HG03060 (cell line): Measurements from ENCODE around the gene PPP1R26.
"Not testable (repeated sequence)": the region's sequence is repeated elsewhere in the genome, so short reads cannot be mapped to it uniquely, and the experiment has no call there.

ENCODE experiments used
- ATAC-seq: cut with Tn5 transposase; IDR thresholded peaks from one replicate; pipeline ENCODE4 v1.9.1; 2021; ENCODE audit warnings: low read depth, moderate number of reproducible peaks; ENCODE audit not compliant: unreplicated experiment

The PPP1R26 gene

DNA sequence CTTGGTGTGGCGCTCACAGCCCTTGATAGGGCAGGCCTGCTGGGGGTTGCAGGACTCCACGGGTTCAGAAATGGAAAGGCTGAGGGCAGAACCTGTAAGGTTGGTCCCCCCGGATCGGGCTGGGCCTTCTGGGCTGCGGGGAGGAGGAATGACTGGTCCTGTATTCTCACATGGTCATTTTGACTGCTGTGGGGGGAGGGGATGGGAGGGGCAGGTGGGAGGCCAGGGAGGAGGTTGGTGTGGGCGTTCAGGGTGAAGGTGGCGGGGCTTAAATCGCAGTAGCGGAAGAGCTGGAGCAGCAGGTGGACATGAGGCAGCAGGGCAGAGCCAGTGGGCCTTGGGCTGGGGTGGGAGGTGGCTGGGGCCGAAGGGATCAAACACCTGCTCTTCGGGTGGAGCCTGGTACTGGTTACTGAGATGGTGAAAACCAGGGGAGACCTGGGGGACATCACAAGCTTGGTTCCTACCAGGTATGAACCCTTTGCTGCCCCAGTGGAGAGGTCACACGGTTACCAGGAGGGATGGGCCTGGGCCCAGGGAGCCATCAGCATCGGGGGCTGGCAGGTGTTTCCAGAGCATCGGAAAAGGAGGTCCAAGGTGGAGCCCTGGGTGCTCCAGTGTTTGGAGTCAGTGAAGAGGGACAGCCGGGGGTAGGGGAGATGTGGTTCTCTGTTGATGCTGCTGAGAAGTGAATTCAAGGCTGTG lies 22.7 kb downstream of the PPP1R26 start:
- ATAC-seq: no peak

DNA sequence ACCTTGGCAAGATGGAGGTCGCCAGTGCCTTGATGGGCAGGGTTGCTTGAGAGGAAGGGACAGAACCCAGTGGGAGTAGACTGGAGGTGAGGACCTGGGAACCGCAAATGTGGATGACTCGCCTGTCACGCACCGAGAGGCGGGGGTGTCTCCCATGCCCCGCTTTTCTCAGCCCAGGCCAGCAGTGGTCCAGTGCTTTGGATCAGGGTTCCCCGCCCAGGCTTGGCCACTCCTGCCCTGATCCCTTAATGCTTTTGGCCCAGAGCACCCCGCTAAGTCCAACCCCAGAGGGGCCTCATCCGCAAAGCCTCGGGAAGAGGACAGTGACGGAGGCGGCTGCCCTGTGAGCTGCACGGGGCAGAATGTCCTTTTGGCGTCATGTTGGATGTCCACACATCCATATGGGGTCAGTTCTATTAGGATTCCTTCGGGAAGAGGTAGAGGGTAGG lies 23.3 kb downstream of the PPP1R26 start:
- no peak for ATAC-seq

DNA sequence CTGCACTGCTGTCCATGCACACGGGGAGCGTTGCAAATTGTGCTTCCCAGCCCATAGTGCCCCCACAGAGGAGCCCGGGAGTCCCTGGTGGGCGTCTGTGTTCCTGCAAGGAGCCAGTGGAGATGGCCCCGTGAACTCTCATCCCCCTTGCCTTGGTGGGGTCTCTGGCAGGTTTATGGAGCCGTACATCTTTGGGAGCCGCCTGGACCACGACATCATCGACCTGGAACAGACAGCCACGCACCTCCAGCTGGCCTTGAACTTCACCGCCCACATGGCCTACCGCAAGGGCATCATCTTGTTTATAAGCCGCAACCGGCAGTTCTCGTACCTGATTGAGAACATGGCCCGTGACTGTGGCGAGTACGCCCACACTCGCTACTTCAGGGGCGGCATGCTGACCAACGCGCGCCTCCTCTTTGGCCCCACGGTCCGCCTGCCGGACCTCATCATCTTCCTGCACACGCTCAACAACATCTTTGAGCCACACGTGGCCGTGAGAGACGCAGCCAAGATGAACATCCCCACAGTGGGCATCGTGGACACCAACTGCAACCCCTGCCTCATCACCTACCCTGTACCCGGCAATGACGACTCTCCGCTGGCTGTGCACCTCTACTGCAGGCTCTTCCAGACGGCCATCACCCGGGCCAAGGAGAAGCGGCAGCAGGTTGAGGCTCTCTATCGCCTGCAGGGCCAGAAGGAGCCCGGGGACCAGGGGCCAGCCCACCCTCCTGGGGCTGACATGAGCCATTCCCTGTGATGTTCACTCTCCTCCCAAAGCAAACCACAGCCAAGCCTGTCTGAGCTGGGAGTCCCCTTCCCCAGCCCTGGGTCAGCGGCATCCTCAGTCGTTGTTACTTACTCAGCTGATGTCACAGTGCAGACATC lies 24.0 kb downstream of the PPP1R26 start:
- ATAC-seq: no peak

GRCh38 chr9:135504262-135505243 lies 25.0 kb downstream of the PPP1R26 start:
- no peak for ATAC-seq

DNA sequence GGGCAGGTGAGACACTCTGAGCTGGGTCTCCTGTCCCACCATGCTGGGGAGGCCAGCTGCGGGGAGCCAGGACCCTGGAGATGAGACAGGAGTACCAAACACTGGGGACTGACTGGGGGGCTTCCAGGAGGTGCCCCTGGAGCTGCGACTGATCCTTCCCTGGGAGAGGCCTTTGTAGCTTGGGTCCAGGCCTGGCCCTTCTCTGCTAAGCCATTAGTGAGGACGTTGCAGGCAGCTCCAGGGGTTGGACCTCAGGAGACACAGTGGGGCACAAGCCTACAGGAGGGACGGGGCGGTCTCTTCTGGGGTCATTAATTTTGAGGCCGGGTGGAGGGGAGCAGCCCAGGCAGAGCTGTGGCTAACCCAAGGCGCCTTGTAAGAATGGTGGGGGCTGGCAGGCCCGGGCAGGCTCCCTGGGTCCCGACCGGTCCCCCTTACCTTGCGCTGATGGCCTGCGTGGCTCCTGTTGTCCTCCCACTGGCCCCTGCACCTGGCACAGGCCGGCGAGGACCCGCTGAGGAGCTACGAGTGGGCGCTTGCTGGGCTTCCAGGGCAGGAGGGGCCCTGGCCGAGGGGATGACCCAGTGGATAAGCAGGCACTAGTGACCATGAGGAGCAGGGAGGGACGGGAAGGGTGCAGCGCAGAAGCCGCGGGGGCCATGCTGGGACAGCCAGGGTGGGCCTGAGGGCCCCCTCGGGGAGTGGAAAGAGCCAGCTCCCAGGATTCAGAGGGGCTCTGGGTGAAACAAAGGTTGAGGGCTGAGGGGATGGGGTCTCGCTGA lies 26.0 kb downstream of the PPP1R26 start:
- ATAC-seq: no peak

DNA sequence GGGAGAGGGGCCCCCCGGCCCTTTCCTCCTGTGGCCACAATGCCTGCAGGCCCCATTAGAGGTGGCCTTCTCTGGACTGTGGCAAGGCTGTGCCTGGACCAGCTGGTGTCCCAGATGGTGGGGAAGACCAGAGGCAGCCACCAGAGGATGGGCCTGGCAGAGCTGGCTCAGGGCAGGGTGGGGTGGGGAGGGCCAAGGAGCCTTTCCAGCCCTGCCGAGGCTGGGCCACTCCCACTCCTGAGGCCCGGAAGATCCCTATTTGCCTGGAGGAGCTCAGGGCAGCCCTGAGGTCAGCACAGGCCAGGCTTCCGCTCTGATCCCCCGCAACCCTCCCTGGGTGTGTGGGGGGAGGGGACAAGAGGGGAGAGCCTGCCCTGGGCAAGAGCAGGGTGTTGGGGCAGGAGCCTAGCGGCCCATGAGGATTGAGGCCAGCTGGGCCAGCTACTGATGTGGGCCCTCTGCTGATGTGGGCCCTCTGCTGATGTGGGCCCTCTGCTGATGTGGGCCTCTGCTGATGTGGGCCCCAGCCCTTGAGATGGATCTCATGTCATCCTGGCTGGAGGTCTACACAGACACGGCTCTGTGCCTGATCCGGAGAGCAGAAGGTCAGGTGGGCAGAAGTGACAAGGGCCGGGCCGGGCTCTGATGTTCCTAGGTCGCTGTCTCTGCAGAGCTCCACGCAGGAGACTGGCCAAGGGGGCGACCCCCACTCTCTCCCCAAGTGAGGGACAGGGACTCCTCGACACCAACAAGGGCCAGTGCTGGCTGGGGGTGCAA lies 26.9 kb downstream of the PPP1R26 start:
- no peak for ATAC-seq

DNA sequence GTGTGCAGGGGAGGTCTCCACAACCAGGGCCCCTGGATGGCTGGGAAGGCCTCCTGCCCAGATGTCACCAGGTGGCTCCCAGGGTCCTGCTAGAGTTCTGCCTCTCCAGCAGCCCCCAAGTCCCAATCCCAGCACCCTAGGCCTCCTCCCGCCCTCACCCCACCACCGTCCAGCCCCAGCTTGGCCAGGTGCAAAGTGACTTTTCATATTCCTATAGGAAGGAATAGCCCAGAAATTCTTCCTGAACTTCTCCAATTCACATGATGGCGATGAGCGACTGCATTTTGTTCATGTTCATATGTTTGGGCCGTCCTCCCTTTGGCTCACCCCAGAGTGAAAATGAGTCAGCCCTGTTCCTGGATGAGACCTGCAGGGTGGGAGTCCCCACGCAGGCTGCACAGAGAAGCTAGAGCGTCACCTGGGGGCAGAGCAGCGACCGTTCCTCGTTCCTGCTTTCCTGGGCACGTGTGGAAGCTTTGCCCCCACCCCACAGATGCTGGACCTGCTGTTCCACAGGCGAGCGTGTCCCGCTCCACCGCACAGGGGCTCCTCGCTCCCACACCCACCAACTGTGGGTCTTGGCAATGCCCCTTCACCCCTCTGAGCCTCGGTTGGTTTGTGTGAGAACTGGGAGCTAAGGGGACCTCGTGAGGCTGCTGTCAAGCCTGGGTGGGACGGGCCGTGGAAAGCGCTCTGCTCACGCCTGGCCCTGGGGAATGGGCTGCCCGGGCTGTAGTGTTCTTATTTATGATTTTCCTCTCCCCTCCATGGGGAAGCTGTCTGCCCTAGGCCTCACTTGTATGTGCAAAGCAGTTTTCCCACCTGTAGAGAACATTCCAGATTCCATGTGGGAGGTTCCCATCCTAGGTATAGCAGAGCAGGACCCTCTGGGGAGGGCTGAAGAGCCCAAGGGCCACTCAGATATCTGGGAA lies 27.8 kb downstream of the PPP1R26 start:
- ATAC-seq: no peak

DNA sequence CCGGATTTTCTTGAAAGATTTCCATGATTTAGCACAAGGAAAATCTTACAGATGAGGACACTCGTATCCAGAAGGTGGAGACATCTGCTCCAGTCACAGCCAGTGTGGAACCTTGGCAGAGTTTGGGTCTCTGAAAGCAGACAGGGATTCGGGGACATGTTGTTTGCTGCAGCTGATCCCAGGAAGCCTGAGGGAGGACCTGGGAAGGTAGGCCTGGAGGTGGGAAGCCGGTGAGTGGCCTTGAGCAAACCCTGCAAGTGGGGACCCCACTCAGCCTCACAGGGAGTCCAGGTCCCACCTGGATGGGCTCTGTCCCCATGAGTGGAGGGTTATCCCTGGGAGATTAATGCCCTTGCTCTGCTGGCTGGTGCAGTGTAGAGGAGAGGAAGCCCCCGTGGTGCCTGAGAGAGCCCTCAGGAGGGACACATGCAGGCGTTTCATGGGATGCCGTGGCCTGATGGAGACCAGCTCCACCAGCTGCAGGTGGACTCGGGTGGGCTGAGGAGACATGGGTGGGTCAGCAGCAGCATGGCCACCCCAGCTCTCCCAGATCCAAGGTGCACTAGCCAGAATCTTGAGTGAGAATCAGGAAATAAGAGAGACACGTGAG lies 28.7 kb downstream of the PPP1R26 start:
- ATAC-seq: no peak

- no peak for ATAC-seq
Measured at GRCh38 chr9:135509458-135509857, 29.9 kb downstream of the PPP1R26 start.

- ATAC-seq: no peak
Measured at GRCh38 chr9:135512241-135512603, 32.6 kb downstream of the PPP1R26 start.

- ATAC-seq: no peak
Measured at GRCh38 chr9:135512904-135513303, 33.3 kb downstream of the PPP1R26 start.

DNA sequence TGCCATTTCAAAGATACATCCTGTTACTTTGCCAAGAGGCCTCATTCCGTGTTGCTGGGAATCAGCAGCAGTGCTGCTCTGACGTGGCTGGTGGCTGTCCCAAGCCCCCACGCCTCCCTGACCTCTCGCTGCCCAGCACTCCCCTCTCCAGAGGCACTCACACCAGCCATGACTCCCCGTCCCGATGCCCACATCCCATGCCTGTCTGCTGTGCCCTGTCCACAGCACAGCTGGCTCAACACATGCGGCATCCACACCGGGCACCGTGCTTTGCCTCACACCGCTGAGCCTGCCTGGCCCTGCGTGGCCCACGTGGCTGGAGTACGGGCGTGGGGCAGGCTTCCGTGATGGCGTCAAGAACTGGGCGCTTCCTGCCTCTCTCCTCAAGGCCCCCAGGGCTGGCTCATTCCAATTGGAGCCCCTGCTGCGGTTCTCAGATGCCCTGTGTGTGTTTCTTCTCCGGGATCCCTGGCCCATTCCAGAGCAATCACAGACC lies 33.8 kb downstream of the PPP1R26 start:
- ATAC-seq: no peak

GRCh38 chr9:135513906-135514305 lies 34.3 kb downstream of the PPP1R26 start:
- not testable (repeated sequence) for ATAC-seq

DNA sequence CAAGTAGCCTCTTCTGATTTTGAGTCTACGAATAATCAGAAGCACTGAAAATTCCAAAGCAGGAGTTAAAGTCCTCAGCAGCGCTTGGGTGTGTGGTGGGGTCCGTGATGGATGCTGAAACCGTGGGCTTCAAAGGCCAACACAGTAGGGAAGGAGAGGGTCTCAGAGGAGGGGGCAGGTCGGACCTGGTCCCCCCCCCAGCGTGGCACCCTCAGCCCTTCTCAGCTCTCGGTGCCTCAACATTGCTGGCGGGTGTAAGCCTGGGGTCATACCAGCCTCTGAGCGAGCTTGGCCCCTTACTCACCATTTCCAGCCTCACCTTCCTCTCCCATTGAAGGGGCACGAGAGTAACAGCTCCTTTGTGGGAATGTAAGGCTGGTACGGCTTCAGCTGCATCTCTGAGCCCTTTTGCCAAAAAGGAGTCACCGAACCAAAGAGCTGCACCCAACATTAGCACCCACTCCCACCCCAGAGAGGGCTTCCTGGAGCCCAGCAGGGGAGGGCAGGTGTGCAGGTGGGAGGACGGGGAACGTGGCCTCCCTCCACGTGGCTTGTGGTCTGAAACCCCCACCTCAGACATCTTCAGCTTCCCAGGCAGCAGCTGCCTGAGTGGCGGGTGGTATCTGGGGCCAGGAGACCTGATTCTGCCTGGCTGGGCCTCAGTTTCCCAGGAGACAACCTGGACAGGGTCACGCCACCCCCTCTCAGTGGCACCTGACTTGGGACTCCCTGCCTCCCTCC lies 34.9 kb downstream of the PPP1R26 start:
- no peak for ATAC-seq

GRCh38 chr9:135515083-135515951 lies 35.7 kb downstream of the PPP1R26 start:
- no peak for ATAC-seq
